Astrocyte (in vitro differentiated cells and primary cell): ENCODE results near the gene ABCG5.

Experiments
- CTCF ChIP-seq: IDR thresholded peaks from 2 replicates; pipeline ENCODE4 v1.5.1; 2011; ENCODE audit warnings: low read depth, mild to moderate bottlenecking, inconsistent platforms, low read length, moderate library complexity; ENCODE audit not compliant: insufficient read depth
- EZH2 ChIP-seq: IDR thresholded peaks from 2 replicates; pipeline ENCODE4 v1.6.1; 2012; ENCODE audit warnings: mild to moderate bottlenecking, low read length, inconsistent platforms; ENCODE audit not compliant: insufficient read depth

GRCh38 chr2:43831543-43832294, 6.9 kb downstream of the ABCG5 start:
- no peak for TF ChIP-seq CTCF
- TF ChIP-seq EZH2: no peak
